Hepatocyte (in vitro differentiated cells): Measurements from ENCODE around the gene GALNT7. TPM values are rescaled to one million over a fixed set of nuclear protein-coding genes. Genes with fewer than 3 reads are reported as not detected.

Experiments used
- DNase-seq: peaks from one replicate; pipeline ENCODE4 v3.0.0-alpha.2; 2016; ENCODE audit warnings: low spot score
- H2AFZ ChIP-seq: fragments of 200-600 bp; sonication (generic); 2 replicates; pipeline ENCODE4 v1.6.0; 2016; ENCODE audit warnings: antibody characterized with exemption, mild to moderate bottlenecking
- H3K27ac ChIP-seq: fragments of 200-600 bp; sonication (generic); 2 replicates; pipeline ENCODE4 v1.5.1; 2016; ENCODE audit warnings: mild to moderate bottlenecking
- H3K27me3 ChIP-seq: fragments of 200-600 bp; sonication (generic); 2 replicates; pipeline ENCODE4 v1.6.1; 2016
- H3K36me3 ChIP-seq: fragments of 200-600 bp; sonication (generic); replicated peaks from 2 replicates; pipeline ENCODE4 v1.5.1; 2016; ENCODE audit warnings: low read depth; ENCODE audit not compliant: insufficient read depth
- H3K4me1 ChIP-seq: fragments of 200-600 bp; sonication (generic); 2 replicates; pipeline ENCODE4 v1.5.1; 2016; ENCODE audit warnings: mild to moderate bottlenecking, moderate library complexity; ENCODE audit not compliant: insufficient read depth
- H3K4me2 ChIP-seq: fragments of 200-600 bp; sonication (generic); 2 replicates; pipeline ENCODE4 v1.6.0; 2016
- H3K4me3 ChIP-seq: fragments of 200-600 bp; sonication (generic); 2 replicates; pipeline ENCODE4 v1.5.1; 2016; ENCODE audit warnings: mild to moderate bottlenecking
- H3K79me2 ChIP-seq: fragments of 200-600 bp; sonication (generic); 2 replicates; pipeline ENCODE4 v1.6.0; 2017; ENCODE audit warnings: mild to moderate bottlenecking
- H3K9me2 ChIP-seq: fragments of 200-600 bp; sonication (generic); replicated peaks from 2 replicates; pipeline ENCODE4 v1.6.0; 2017; ENCODE audit warnings: mild to moderate bottlenecking; ENCODE audit not compliant: insufficient read depth
- H3K9me3 ChIP-seq: fragments of 200-600 bp; sonication (generic); 2 replicates; pipeline ENCODE4 v1.5.1; 2016; ENCODE audit warnings: low read depth, mild to moderate bottlenecking
- H4K20me1 ChIP-seq: fragments of 200-600 bp; sonication (generic); 2 replicates; pipeline ENCODE4 v1.6.0; 2016; ENCODE audit warnings: mild to moderate bottlenecking; ENCODE audit not compliant: insufficient read depth, poor library complexity, severe bottlenecking
- EZH2 ChIP-seq: fragments of 200-600 bp; sonication (generic); IDR thresholded peaks from 2 replicates; pipeline ENCODE4 v1.6.1; 2016; ENCODE audit warnings: antibody characterized with exemption, mild to moderate bottlenecking, borderline replicate concordance
- EZH2phosphoT487 ChIP-seq: fragments of 200-600 bp; sonication (generic); IDR thresholded peaks from one replicate; pipeline ENCODE4 v1.6.1; 2018; ENCODE audit warnings: antibody characterized with exemption, mild to moderate bottlenecking, low read depth, moderate library complexity; ENCODE audit not compliant: unreplicated experiment, severe bottlenecking
- WGBS: methylation state at CpG from one replicate; pipeline ENCODE4 v1.1.6; 2016; ENCODE audit warnings: low lambda C conversion rate; ENCODE audit errors: missing lambda C conversion rate; 5-methylcytosine and 5-hydroxymethylcytosine counted together
- polyA plus RNA-seq: library from polyadenylated mRNA; unstranded; fragments of >200 nt; fragmentation: Nextera tagmentation; extraction: Ambion mirVana; gene quantifications from 2 replicates; pipeline ENCODE4 v1.2.1, GENCODE V29; 2016
- total RNA-seq: library from RNA; depleted of rRNA; stranded (reverse); fragments of >200 nt; gene quantifications from 2 replicates; pipeline ENCODE4 v1.2.3, GENCODE V29; 2014
- TF ChIP-seq, protein P1 (sequence below): fragments of 200-600 bp; sonication (generic); IDR thresholded peaks from 2 replicates; pipeline ENCODE4 v1.5.1; 2016; ENCODE audit warnings: antibody characterized with exemption, mild to moderate bottlenecking; ENCODE audit not compliant: poor library complexity

The GALNT7 gene
- total and polyA plus RNA-seq, 2 experiments from 2014 or later: 23.7 to 44.6 TPM

DNA sequence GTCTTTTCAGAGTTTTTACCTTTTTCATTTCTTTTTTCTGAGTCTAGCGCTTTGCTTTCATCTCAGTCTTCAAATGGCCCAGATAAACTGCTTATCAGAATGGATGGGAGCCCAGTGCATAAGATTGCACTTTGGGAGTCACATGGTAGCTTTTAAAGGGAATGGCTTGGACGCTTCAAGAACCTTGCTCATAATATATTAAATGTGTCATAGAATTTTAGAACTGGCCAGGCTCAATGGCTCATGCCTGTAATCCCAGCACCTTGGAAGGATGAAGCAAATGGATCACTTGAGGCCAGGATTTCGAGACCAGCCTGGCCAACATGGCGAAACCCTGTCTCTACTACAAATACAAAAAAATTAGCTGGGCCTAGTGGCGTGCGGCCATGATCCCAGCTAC, 97.1 kb downstream of the GALNT7 start:
- TF ChIP-seq EZH2phosphoT487 (no peak), EZH2 (no peak)
- TF ChIP-seq, protein P1, sequence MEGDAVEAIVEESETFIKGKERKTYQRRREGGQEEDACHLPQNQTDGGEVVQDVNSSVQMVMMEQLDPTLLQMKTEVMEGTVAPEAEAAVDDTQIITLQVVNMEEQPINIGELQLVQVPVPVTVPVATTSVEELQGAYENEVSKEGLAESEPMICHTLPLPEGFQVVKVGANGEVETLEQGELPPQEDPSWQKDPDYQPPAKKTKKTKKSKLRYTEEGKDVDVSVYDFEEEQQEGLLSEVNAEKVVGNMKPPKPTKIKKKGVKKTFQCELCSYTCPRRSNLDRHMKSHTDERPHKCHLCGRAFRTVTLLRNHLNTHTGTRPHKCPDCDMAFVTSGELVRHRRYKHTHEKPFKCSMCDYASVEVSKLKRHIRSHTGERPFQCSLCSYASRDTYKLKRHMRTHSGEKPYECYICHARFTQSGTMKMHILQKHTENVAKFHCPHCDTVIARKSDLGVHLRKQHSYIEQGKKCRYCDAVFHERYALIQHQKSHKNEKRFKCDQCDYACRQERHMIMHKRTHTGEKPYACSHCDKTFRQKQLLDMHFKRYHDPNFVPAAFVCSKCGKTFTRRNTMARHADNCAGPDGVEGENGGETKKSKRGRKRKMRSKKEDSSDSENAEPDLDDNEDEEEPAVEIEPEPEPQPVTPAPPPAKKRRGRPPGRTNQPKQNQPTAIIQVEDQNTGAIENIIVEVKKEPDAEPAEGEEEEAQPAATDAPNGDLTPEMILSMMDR: no peak
- no peaks in the 10 kb centered on the region for H4K20me1 ChIP-seq
- H3K9me3 ChIP-seq: no peaks in the 10 kb centered on the region
- H3K4me2 ChIP-seq: no peak overlapping the region
- WGBS: 92% methylated on average over 6 of the region's 6 CpGs
- no peaks in the 10 kb centered on the region for H3K9me2 ChIP-seq
- H3K79me2 ChIP-seq: no peaks in the 10 kb centered on the region
- H3K4me1 ChIP-seq: peaks cover 6% of the 10 kb centered on the region
- no peak overlapping the region for H3K27ac ChIP-seq
- no peak overlapping the region for H3K4me3 ChIP-seq
- no peak for DNase-seq
- H3K36me3 ChIP-seq: no peaks in the 10 kb centered on the region
- H3K27me3 ChIP-seq: no peaks in the 10 kb centered on the region
- no peak overlapping the region for H2AFZ ChIP-seq

DNA sequence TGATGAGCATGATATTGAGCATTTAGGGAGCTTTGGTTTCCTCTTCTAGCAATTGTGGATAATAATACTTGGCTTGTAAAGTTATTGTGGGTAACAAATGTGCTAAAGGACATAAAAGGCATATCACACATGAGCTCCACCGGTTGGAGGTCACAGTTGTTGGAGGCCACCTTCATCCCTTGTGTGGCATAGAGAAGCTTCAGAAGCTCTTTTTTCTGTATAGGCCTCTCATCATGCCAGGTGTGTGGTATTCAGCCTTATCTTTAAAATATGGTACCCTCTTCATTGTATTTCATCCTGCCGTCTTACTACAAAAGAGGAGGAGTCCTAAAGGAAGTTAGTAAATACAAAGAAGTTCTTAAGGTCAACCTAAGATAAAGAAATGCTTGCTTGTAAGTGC, 99.1 kb downstream of the GALNT7 start:
- Histone ChIP-seq H3K9me2 (no peaks in the 10 kb centered on the region), H3K9me3 (no peaks in the 10 kb centered on the region), H3K27me3 (no peaks in the 10 kb centered on the region), H3K4me2 (no peak overlapping the region), H3K79me2 (no peaks in the 10 kb centered on the region), H3K27ac (no peak overlapping the region), H3K4me1 (peaks cover 9% of the 10 kb centered on the region), H2AFZ (no peak overlapping the region), H3K36me3 (no peaks in the 10 kb centered on the region), H3K4me3 (no peak overlapping the region), H4K20me1 (no peaks in the 10 kb centered on the region)
- no peak for DNase-seq
- no peak for TF ChIP-seq EZH2phosphoT487
- TF ChIP-seq, protein P1: no peak
- no peak for TF ChIP-seq EZH2
- 96% methylated on average over 2 of the region's 2 CpGs for WGBS

DNA sequence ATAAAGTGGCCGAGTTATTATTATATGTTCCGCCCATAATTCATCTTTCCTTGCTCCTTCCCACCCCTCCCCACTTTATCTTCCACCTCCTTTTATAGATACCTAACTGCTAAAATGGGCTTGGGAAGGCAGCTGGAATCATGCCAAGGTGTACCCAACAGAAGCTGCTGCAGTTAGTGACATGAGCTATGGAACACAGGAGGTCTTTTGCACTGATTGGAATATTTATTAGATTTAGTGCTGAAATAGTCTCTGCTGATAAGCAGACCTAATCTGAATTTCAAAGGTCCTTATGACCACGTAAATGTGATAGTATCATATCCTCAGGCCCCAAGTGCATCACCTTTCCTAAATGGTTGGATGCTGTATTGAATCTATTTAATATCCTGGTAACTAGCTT, 100.7 kb downstream of the GALNT7 start:
- no peaks in the 10 kb centered on the region for H3K79me2 ChIP-seq

More for the DNA sequence above, 100.7 kb downstream of the GALNT7 start:
- WGBS: 97% methylated on average over 3 of the region's 3 CpGs
- Histone ChIP-seq H3K4me2 (no peak overlapping the region), H2AFZ (no peak overlapping the region), H3K27me3 (no peaks in the 10 kb centered on the region), H4K20me1 (no peaks in the 10 kb centered on the region), H3K4me1 (peaks cover 7% of the 10 kb centered on the region), H3K27ac (no peak overlapping the region), H3K4me3 (no peak overlapping the region), H3K36me3 (no peaks in the 10 kb centered on the region), H3K9me3 (no peaks in the 10 kb centered on the region), H3K9me2 (no peaks in the 10 kb centered on the region)
- no peak for TF ChIP-seq EZH2
- TF ChIP-seq, protein P1: no peak
- TF ChIP-seq EZH2phosphoT487: no peak
- DNase-seq: no peak
